ENCODE measurements around the gene FAM3C.
A peak's percentile ranks its signal among the peaks of the same experiment; 100 is the strongest.

Gene FAM3C

DNA sequence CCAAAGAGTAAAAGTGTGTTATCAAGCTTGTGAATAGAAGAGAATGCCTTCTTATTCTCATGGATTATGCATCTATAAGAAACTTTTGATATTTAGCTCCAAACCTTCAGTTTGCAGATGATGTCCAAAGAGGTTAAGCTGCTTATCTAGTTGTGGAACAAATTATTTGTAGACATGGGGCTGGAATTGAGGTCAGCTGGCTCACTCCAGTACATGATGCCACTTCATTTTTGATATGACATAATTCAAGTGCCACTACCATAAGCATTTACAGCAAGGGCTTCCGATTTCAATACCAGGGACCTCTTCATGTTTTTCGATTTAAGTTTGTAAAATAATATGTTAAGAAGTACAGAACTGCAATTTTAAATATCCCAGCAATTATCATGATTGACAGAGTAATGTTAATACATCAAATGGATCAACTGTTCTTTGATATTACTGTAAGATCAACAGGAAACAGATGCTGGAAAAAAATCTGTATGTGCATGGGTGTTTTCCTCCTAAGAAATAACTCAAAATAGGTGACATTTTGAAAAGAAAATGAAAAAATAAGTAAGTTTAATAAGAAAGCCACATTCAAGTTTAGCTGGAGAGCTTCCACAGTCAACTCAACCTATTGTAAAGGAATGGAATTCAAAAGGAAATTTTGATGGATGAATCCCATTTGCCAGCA lies 12.7 kb downstream of the FAM3C start:
- no peak for DNase-seq
- H3K36me3 Mint-ChIP-seq: peaks cover 6% of the 10 kb centered on the region
- CTCF ChIA-PET: interaction anchor here (0.9 to 2.3 kb wide), 4 partner anchors 13 to 55 kb away, joined by 3 to 8 read pairs (median 4); partner anchors contain the start of gene FAM3C
- H3K27ac Mint-ChIP-seq: no peak overlapping the region
- no peaks in the 10 kb centered on the region for H3K9me3 Mint-ChIP-seq
- H3K27me3 Mint-ChIP-seq: no peaks in the 10 kb centered on the region
- no peak overlapping the region for H3K4me3 Mint-ChIP-seq
- peaks cover 28% of the 10 kb centered on the region for H3K4me1 Mint-ChIP-seq

- peaks cover 28% of the 10 kb centered on the region for H3K4me1 Mint-ChIP-seq
- DNase-seq: no peak
- no peak overlapping the region for H3K4me3 Mint-ChIP-seq
- no peaks in the 10 kb centered on the region for H3K9me3 Mint-ChIP-seq
- H3K27ac Mint-ChIP-seq: no peak overlapping the region
- CTCF ChIA-PET: interaction anchor here (2.3 kb wide), 1 partner anchor 15 kb away, joined by 8 read pairs; no protein-coding TSS in a partner anchor
- no peaks in the 10 kb centered on the region for H3K27me3 Mint-ChIP-seq
- peaks cover 6% of the 10 kb centered on the region for H3K36me3 Mint-ChIP-seq
Measured at GRCh38 chr7:121382473-121382872, 13.6 kb downstream of the FAM3C start.

GRCh38 chr7:121379930-121380329 lies 16.2 kb downstream of the FAM3C start:
- CTCF ChIA-PET: interaction anchor here (1.5 to 2.2 kb wide), 2 partner anchors 16 to 18 kb away, joined by 4 to 13 read pairs; partner anchors contain the start of gene FAM3C
- DNase-seq: no peak
- Mint-ChIP-seq H3K27ac (no peak overlapping the region), H3K4me1 (peaks cover 14% of the 10 kb centered on the region), H3K27me3 (no peaks in the 10 kb centered on the region), H3K36me3 (peaks cover 11% of the 10 kb centered on the region), H3K4me3 (no peak overlapping the region), H3K9me3 (no peaks in the 10 kb centered on the region)

- no peaks in the 10 kb centered on the region for H3K27me3 Mint-ChIP-seq
- no peaks in the 10 kb centered on the region for H3K9me3 Mint-ChIP-seq
- no peak overlapping the region for H3K27ac Mint-ChIP-seq
- CTCF ChIA-PET: no interaction called here
- peaks cover 14% of the 10 kb centered on the region for H3K36me3 Mint-ChIP-seq
- no peak overlapping the region for H3K4me3 Mint-ChIP-seq
- DNase-seq: no peak
- peaks cover 10% of the 10 kb centered on the region for H3K4me1 Mint-ChIP-seq
Measured at GRCh38 chr7:121376979-121377378, 19.1 kb downstream of the FAM3C start.

- Mint-ChIP-seq H3K4me1 (peaks cover 26% of the 10 kb centered on the region), H3K4me3 (no peak overlapping the region), H3K27ac (no peak overlapping the region), H3K27me3 (no peaks in the 10 kb centered on the region), H3K36me3 (peaks cover 25% of the 10 kb centered on the region), H3K9me3 (no peaks in the 10 kb centered on the region)
- DNase-seq: no peak
- CTCF ChIA-PET: interaction anchor here (0.9 to 2.0 kb wide), 4 partner anchors 23 to 171 kb away, joined by 3 to 9 read pairs (median 4); partner anchors contain the start of gene FAM3C
Measured at GRCh38 chr7:121373177-121373576, 22.9 kb downstream of the FAM3C start.

- Mint-ChIP-seq H3K27me3 (no peaks in the 10 kb centered on the region), H3K4me3 (no peak overlapping the region), H3K36me3 (peaks cover 25% of the 10 kb centered on the region), H3K9me3 (no peaks in the 10 kb centered on the region), H3K4me1 (peaks cover 26% of the 10 kb centered on the region), H3K27ac (peak overlapping the region; percentile 66)
- DNase-seq: no peak
- CTCF ChIA-PET: interaction anchor here (0.9 to 2.0 kb wide), 4 partner anchors 24 to 171 kb away, joined by 3 to 9 read pairs (median 4); partner anchors contain the start of gene FAM3C
Measured at GRCh38 chr7:121372376-121373010, 23.6 kb downstream of the FAM3C start.

DNA sequence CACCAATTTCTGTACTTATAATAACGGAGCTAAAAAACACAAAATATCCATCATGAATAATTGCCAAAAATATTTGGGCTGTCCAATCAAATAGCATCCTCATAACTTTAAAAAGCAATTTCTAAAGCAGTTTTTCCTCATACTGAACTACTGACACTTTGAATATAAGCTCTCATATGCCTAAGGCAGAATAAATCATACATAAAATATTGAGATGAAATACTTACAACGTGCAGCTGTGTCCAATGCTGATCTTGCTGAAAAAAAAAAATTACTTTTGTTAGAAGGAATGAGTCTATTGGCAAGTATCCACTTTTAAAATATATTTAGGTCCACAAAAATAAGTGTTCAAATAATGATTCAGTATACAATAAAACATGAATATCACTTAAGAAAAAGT lies 24.2 kb downstream of the FAM3C start:
- DNase-seq: no peak
- CTCF ChIA-PET: interaction anchor here (0.5 to 0.9 kb wide), 2 partner anchors 23 to 24 kb away, joined by 3 read pairs; partner anchors contain the start of gene FAM3C
- Mint-ChIP-seq H3K27ac (no peak overlapping the region), H3K27me3 (no peaks in the 10 kb centered on the region), H3K9me3 (no peaks in the 10 kb centered on the region), H3K4me1 (peaks cover 26% of the 10 kb centered on the region), H3K36me3 (peaks cover 25% of the 10 kb centered on the region), H3K4me3 (no peak overlapping the region)

DNA sequence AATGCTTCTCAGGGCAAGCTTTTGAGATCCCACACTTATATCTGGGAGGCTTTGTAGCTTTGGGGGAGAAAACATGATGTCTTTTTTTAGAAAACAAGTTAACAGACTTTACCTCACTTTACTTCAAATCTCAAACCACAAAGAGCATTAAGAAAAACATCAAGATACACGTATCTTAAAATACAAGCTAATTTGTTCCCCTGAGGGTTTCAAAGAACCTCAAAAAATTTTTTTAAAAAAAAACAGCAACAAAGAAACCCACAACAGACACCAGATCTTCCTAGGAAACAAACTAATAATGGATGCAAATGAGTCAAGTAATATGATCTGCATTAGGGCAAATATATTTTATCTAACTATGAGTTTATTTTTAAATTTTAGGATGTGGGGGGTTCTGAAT lies 24.7 kb downstream of the FAM3C start:
- no peak overlapping the region for H3K27ac Mint-ChIP-seq
- peaks cover 25% of the 10 kb centered on the region for H3K36me3 Mint-ChIP-seq
- peaks cover 28% of the 10 kb centered on the region for H3K4me1 Mint-ChIP-seq
- no peak overlapping the region for H3K4me3 Mint-ChIP-seq
- CTCF ChIA-PET: interaction anchor here (0.5 to 5.5 kb wide), 3 partner anchors 22 to 26 kb away, joined by 3 to 58 read pairs (median 3); partner anchors contain the start of gene FAM3C
- no peak for DNase-seq
- no peaks in the 10 kb centered on the region for H3K27me3 Mint-ChIP-seq
- no peaks in the 10 kb centered on the region for H3K9me3 Mint-ChIP-seq

- H3K4me1 Mint-ChIP-seq: peaks cover 28% of the 10 kb centered on the region
- H3K36me3 Mint-ChIP-seq: peaks cover 19% of the 10 kb centered on the region
- CTCF ChIA-PET: interaction anchor here (1.2 to 5.5 kb wide), 4 partner anchors 14 to 179 kb away, joined by 5 to 71 read pairs (median 34); partner anchors contain the start of gene FAM3C
Measured at GRCh38 chr7:121369462-121369861, 26.6 kb downstream of the FAM3C start.

DNA sequence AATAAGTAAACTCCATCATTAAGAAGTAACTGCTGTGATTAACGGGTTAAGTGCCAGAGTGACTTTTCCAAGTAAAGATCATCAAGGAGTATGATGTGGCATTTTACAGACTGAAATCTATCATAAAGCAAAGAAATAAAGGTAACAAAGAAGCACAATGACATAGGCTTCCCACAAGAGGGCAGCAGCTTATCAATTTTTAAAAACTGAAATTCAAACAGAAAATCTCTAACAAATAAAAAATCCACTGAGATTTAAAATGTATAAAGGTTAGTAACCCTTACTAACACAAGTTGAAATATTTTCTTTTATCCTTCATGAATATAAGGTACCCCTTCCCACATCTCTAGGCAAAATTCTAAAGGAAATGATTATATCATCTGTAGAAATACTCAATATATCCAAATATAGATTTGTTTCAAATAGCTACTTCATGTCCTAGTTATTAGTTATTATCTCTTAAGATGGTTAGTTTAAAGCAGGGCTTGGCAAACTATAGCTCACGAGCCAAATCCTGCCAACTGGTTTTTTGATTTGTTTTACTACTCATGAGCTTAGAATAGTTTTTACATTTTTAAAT lies 29.2 kb downstream of the FAM3C start:
- CTCF ChIA-PET: interaction anchor here (0.7 to 5.5 kb wide), 23 partner anchors 8 to 627 kb away, joined by 3 to 71 read pairs (median 4); partner anchors contain the start of gene FAM3C
- Mint-ChIP-seq H3K9me3 (no peaks in the 10 kb centered on the region), H3K27ac (no peak overlapping the region), H3K36me3 (peaks cover 19% of the 10 kb centered on the region), H3K4me1 (peaks cover 18% of the 10 kb centered on the region), H3K27me3 (no peaks in the 10 kb centered on the region), H3K4me3 (no peak overlapping the region)
- peak; percentile 37 for DNase-seq

More at GRCh38 chr7:121369462-121369861, 26.6 kb downstream of the FAM3C start:
- Mint-ChIP-seq H3K9me3 (no peaks in the 10 kb centered on the region), H3K27me3 (no peaks in the 10 kb centered on the region), H3K4me3 (no peak overlapping the region), H3K27ac (no peak overlapping the region)
- no peak for DNase-seq

- Mint-ChIP-seq H3K36me3 (peaks cover 22% of the 10 kb centered on the region), H3K4me1 (peaks cover 3% of the 10 kb centered on the region), H3K27ac (no peak overlapping the region), H3K9me3 (no peaks in the 10 kb centered on the region), H3K27me3 (no peaks in the 10 kb centered on the region), H3K4me3 (no peak overlapping the region)
- DNase-seq: no peak
- CTCF ChIA-PET: interaction anchor here (1.2 kb wide), 1 partner anchor 252 kb away, joined by 3 read pairs; no protein-coding TSS in a partner anchor
Measured at GRCh38 chr7:121360564-121360963, 35.5 kb downstream of the FAM3C start.

GRCh38 chr7:121355574-121355973 lies 40.5 kb downstream of the FAM3C start:
- Mint-ChIP-seq H3K27ac (no peak overlapping the region), H3K9me3 (no peaks in the 10 kb centered on the region), H3K4me1 (no peaks in the 10 kb centered on the region), H3K4me3 (no peak overlapping the region), H3K27me3 (no peaks in the 10 kb centered on the region), H3K36me3 (peaks cover 22% of the 10 kb centered on the region)
- no peak for DNase-seq
- CTCF ChIA-PET: interaction anchor here (0.8 to 1.0 kb wide), 2 partner anchors 11 to 41 kb away, joined by 3 read pairs; no protein-coding TSS in a partner anchor

DNA sequence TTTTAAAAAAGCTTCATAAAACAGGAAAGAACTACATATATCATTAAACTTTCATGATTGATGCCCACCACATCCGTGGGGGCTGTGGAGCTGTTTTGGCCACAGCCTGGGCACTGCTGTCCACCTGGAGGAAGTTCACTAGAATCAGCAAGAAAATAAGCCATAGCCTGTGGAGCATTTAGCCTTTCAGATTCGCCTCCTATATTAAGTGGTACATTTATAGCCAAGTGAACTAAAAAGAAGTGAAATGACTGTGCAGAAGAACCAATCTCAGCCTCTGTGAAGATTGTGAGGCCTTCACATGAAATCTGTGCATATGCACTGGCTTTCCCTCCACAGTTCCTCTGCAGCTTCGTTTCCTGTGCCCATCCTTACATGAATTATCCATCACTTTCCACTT lies 43.8 kb downstream of the FAM3C start:
- no peak for DNase-seq
- Mint-ChIP-seq H3K36me3 (peaks cover 19% of the 10 kb centered on the region), H3K9me3 (no peaks in the 10 kb centered on the region), H3K27ac (no peak overlapping the region), H3K4me1 (no peaks in the 10 kb centered on the region), H3K27me3 (no peaks in the 10 kb centered on the region), H3K4me3 (no peak overlapping the region)
- CTCF ChIA-PET: interaction anchor here (1.1 to 1.5 kb wide), 2 partner anchors 15 to 195 kb away, joined by 3 read pairs; no protein-coding TSS in a partner anchor

DNA sequence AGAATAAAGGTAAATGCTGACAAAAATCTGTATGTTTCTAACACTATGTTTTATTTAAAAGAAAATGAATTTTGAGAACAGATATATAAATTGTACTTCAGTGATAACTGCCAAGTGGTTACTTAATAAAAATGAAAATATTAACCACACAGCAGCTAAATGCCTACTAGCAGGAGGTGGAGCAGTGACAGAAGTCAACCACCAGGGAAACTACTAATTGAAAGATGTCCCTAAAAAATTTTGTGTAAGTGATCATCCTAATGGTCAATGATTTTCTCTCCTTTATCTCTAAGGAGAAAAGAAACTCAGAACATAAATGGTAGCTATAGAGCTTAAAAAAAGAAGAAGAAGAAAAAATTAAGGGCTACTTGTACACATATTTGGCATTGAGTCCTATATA lies 44.4 kb downstream of the FAM3C start:
- no peak for DNase-seq
- CTCF ChIA-PET: interaction anchor here (1.5 kb wide), 1 partner anchor 16 kb away, joined by 3 read pairs; no protein-coding TSS in a partner anchor
- Mint-ChIP-seq H3K27me3 (no peaks in the 10 kb centered on the region), H3K36me3 (peaks cover 20% of the 10 kb centered on the region), H3K4me1 (no peaks in the 10 kb centered on the region), H3K4me3 (no peak overlapping the region), H3K27ac (no peak overlapping the region), H3K9me3 (no peaks in the 10 kb centered on the region)

Measured in activated naive CD4-positive, alpha-beta T cell treated with anti-CD3 and anti-CD28 coated beads, Interleukin-2, amount 10 ng/mL, durations not matched to agents 7 days and 5 days (primary cell).